OCI-LY3 (cell line): Measurements from ENCODE around the gene UBQLNL.

ENCODE experiments used
- H2AFZ ChIP-seq: fragments of 200-600, 300-600 bp; shearing (Covaris generic); 2 replicates; pipeline ENCODE4 v1.6.0; 2014; ENCODE audit warnings: antibody characterized with exemption, low read depth, low read length
- H3K27ac ChIP-seq: fragments of 200-600, 300-600 bp; sonication (generic); 2 replicates; pipeline ENCODE4 v1.5.1; 2014; ENCODE audit warnings: mild to moderate bottlenecking, low read length, moderate library complexity, mixed read lengths
- H3K27me3 ChIP-seq: fragments of 200-600, 300-600 bp; sonication (generic); 2 replicates; pipeline ENCODE4 v1.6.1; 2014; ENCODE audit warnings: low read depth, low read length, mixed read lengths
- H3K36me3 ChIP-seq: fragments of 200-600, 300-600 bp; sonication (generic); replicated peaks from 2 replicates; pipeline ENCODE3; 2014; ENCODE audit warnings: low read depth, low read length, mixed read lengths
- H3K4me1 ChIP-seq: fragments of 300-600, 200-600 bp; sonication (generic); 2 replicates; pipeline ENCODE4 v1.6.1; 2014; ENCODE audit warnings: low read length, mixed read lengths
- H3K4me2 ChIP-seq: fragments of 200-600, 300-600 bp; sonication (generic); 2 replicates; pipeline ENCODE4 v1.6.1; 2014; ENCODE audit warnings: low read length, mixed read lengths
- H3K4me3 ChIP-seq: fragments of 300-600, 200-600 bp; sonication (generic); 2 replicates; pipeline ENCODE4 v1.5.1; 2014; ENCODE audit warnings: antibody characterized with exemption, mild to moderate bottlenecking, low read length, moderate library complexity
- H3K79me2 ChIP-seq: fragments of 300-600, 200-600 bp; shearing (Covaris generic); 2 replicates; pipeline ENCODE4 v1.6.1; 2014; ENCODE audit warnings: mild to moderate bottlenecking, low read length, mixed read lengths
- H3K9ac ChIP-seq: fragments of 300-600, 200-600 bp; shearing (Covaris generic); 2 replicates; pipeline ENCODE4 v1.6.0; 2014; ENCODE audit warnings: mild to moderate bottlenecking, low read length, moderate library complexity
- H3K9me3 ChIP-seq: fragments of 200-600, 300-600 bp; shearing (Covaris generic); 2 replicates; pipeline ENCODE4 v1.6.1; 2014; ENCODE audit warnings: low read length, mixed read lengths; ENCODE audit not compliant: insufficient read depth
- H4K20me1 ChIP-seq: fragments of 200-600, 300-600 bp; sonication (generic); 2 replicates; pipeline ENCODE4 v1.6.1; 2016; ENCODE audit warnings: low read length, mixed read lengths; ENCODE audit not compliant: insufficient read depth
- CTCF ChIP-seq: fragments of 200-600, 300-600 bp; sonication (generic); IDR thresholded peaks from 2 replicates; pipeline ENCODE4 v1.5.1; 2014; ENCODE audit warnings: antibody characterized with exemption, low read length, low read depth
- EZH2phosphoT487 ChIP-seq: fragments of 200-600 bp; shearing (Covaris generic); IDR thresholded peaks from 2 replicates; pipeline ENCODE4 v1.6.1; 2018; ENCODE audit warnings: antibody characterized with exemption, mixed run types, low read depth

The UBQLNL gene

DNA sequence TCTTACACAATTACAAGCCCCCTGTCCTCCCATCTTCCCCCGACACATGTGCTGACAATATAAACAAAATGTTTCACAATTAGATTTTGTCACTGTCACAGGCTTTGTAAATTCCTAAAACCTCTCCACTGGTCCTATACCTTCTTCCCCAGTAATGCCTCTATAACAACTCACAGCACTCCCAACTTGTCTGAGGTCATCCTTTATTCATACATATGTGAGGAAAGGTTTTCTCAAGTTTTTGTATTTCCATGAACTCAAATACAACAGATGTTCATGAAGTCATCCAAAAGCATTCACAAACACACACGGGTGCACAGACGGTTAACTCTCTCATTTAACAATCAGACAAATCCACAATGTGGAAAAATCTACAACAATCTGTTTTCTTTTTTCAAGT, 30.0 kb upstream of the UBQLNL start:
- TF ChIP-seq EZH2phosphoT487: no peak
- TF ChIP-seq CTCF: no peak
- H3K4me3 ChIP-seq: no peak overlapping the region
- H3K36me3 ChIP-seq: no peaks in the 10 kb centered on the region
- no peak overlapping the region for H3K9ac ChIP-seq
- no peaks in the 10 kb centered on the region for H3K79me2 ChIP-seq
- H4K20me1 ChIP-seq: no peaks in the 10 kb centered on the region
- H3K4me1 ChIP-seq: peaks cover 24% of the 10 kb centered on the region
- no peaks in the 10 kb centered on the region for H3K9me3 ChIP-seq
- no peak overlapping the region for H3K27ac ChIP-seq
- H2AFZ ChIP-seq: no peak overlapping the region
- H3K4me2 ChIP-seq: no peak overlapping the region
- H3K27me3 ChIP-seq: 0 out of 2 replicates have a peak, but pooled peaks cover 4% of the 10 kb centered on the region

DNA sequence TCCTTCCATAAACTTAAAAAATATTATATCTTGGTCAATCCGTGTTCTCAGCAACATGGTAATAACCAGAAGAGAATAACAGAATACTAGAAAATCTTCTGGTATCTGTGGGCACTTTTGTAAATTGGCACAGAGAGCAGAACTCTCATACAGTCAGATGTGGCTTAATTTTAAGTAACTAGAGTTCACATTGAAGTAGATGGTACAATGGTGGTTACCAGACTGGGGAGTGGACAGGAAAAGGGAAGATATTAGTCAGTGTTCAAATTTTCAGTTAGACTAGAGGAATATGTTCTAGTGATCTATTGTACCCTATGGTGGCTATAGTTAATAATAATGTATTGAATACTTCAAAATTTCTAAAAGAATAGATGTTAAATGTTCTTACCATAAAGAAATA, 24.9 kb upstream of the UBQLNL start:
- TF ChIP-seq EZH2phosphoT487 (no peak), CTCF (no peak)

GRCh38 chr11:5536482-5536881, 20.0 kb upstream of the UBQLNL start:
- no peaks in the 10 kb centered on the region for H4K20me1 ChIP-seq
- H2AFZ ChIP-seq: no peak overlapping the region
- TF ChIP-seq CTCF (no peak), EZH2phosphoT487 (no peak)
- H3K4me3 ChIP-seq: no peak overlapping the region
- no peaks in the 10 kb centered on the region for H3K9me3 ChIP-seq
- H3K9ac ChIP-seq: no peak overlapping the region
- H3K36me3 ChIP-seq: no peaks in the 10 kb centered on the region
- no peak overlapping the region for H3K4me2 ChIP-seq
- H3K27me3 ChIP-seq: peaks cover 13% of the 10 kb centered on the region; the same call in 1 of the 2 replicates
- H3K4me1 ChIP-seq: no peaks in the 10 kb centered on the region
- H3K79me2 ChIP-seq: no peaks in the 10 kb centered on the region
- no peak overlapping the region for H3K27ac ChIP-seq

More for the DNA sequence above, 24.9 kb upstream of the UBQLNL start:
- H3K27ac ChIP-seq: no peak overlapping the region
- H3K27me3 ChIP-seq: 0 out of 2 replicates have a peak, but pooled peaks cover 4% of the 10 kb centered on the region
- H2AFZ ChIP-seq: no peak overlapping the region
- H3K9ac ChIP-seq: no peak overlapping the region
- no peaks in the 10 kb centered on the region for H3K4me1 ChIP-seq
- no peak overlapping the region for H3K4me2 ChIP-seq
- H3K4me3 ChIP-seq: no peak overlapping the region
- no peaks in the 10 kb centered on the region for H4K20me1 ChIP-seq
- no peaks in the 10 kb centered on the region for H3K9me3 ChIP-seq
- H3K36me3 ChIP-seq: no peaks in the 10 kb centered on the region
- H3K79me2 ChIP-seq: no peaks in the 10 kb centered on the region

- no peak for TF ChIP-seq CTCF
- Histone ChIP-seq H3K27ac (no peak overlapping the region), H3K36me3 (no peaks in the 10 kb centered on the region), H3K9me3 (no peaks in the 10 kb centered on the region), H4K20me1 (no peaks in the 10 kb centered on the region), H3K4me2 (no peak overlapping the region), H3K27me3 (peaks cover 13% of the 10 kb centered on the region; the same call in 1 of the 2 replicates), H3K79me2 (no peaks in the 10 kb centered on the region), H3K4me1 (no peaks in the 10 kb centered on the region), H3K9ac (no peak overlapping the region), H3K4me3 (no peak overlapping the region), H2AFZ (no peak overlapping the region)
Measured at GRCh38 chr11:5534046-5534445, 17.5 kb upstream of the UBQLNL start.
